HAP-1 (cell line): ENCODE data around the gene MORN1.

Source experiments
- DNase-seq, 2 experiments: peaks; one replicate each; pipeline ENCODE4 v3.0.0-alpha.2; 2016 to 2020; ENCODE audit warnings: low spot score in 2 of 2
- H3K27me3 ChIP-seq: fragments of 250-450 bp; sonication (Bioruptor Pico); 2 replicates; pipeline ENCODE4 v1.5.1; 2020; ENCODE audit warnings: low read depth, mild to moderate bottlenecking, moderate library complexity
- H3K36me3 ChIP-seq: fragments of 250-450 bp; sonication (Bioruptor Pico); replicated peaks from 2 replicates; pipeline ENCODE4 v1.5.1; 2020; ENCODE audit warnings: mild to moderate bottlenecking
- H3K4me1 ChIP-seq: fragments of 250-450 bp; sonication (Bioruptor Pico); 2 replicates; pipeline ENCODE4 v1.5.1; 2020; ENCODE audit warnings: mild to moderate bottlenecking
- H3K4me3 ChIP-seq: fragments of 250-450 bp; sonication (Bioruptor Pico); 2 replicates; pipeline ENCODE4 v1.5.1; 2020; ENCODE audit warnings: mild to moderate bottlenecking, moderate library complexity
- H3K9me3 ChIP-seq: fragments of 250-450 bp; sonication (Bioruptor Pico); 2 replicates; pipeline ENCODE4 v1.5.1; 2020; ENCODE audit warnings: mild to moderate bottlenecking, moderate library complexity
- in situ Hi-C: fragments of 300-500 bp; cut with MboI; formaldehyde crosslinking; loops from 3 replicates; pipeline ENCODE4 v1.14.3; 2020; ENCODE audit warnings: low sequenced_read_pairs, inconsistent platforms, mixed read lengths

The MORN1 gene

GRCh38 chr1:2317230-2318065 is 73.9 kb downstream of the MORN1 start:
- H3K27me3 ChIP-seq = no peaks in the 10 kb centered on the region
- H3K4me1 ChIP-seq = peaks cover 2% of the 10 kb centered on the region; the same call in 1 of the 2 replicates
- no peaks in the 10 kb centered on the region for H3K36me3 ChIP-seq
- in situ Hi-C loops = no loop called here
- H3K9me3 ChIP-seq = no peaks in the 10 kb centered on the region
- no peak for DNase-seq
- H3K4me3 ChIP-seq = no peak overlapping the region

- H3K36me3 ChIP-seq = no peaks in the 10 kb centered on the region
- peaks cover 5% of the 10 kb centered on the region; the same call in 1 of the 2 replicates for H3K4me1 ChIP-seq
- in situ Hi-C loops = no loop called here
- no peak overlapping the region for H3K4me3 ChIP-seq
- DNase-seq = no peak
- no peaks in the 10 kb centered on the region for H3K27me3 ChIP-seq
- no peaks in the 10 kb centered on the region for H3K9me3 ChIP-seq
These were observed 74.8 kb downstream of the MORN1 start for GRCh38 chr1:2316451-2316961.

- H3K4me3 ChIP-seq = no peak overlapping the region; the same call in 1 of the 2 replicates
These were observed 75.5 kb downstream of the MORN1 start for GRCh38 chr1:2315674-2316450.

GRCh38 chr1:2314803-2315673 is 76.3 kb downstream of the MORN1 start:
- H3K9me3 ChIP-seq = no peaks in the 10 kb centered on the region
- in situ Hi-C loops = no loop called here
- DNase-seq = peak; percentile 21 to 81
- no peaks in the 10 kb centered on the region for H3K36me3 ChIP-seq
- H3K27me3 ChIP-seq = no peaks in the 10 kb centered on the region
- H3K4me3 ChIP-seq = peak overlapping the region; percentile 34
- H3K4me1 ChIP-seq = peaks cover 5% of the 10 kb centered on the region; the same call in 1 of the 2 replicates

More at GRCh38 chr1:2315674-2316450, 75.5 kb downstream of the MORN1 start:
- Histone ChIP-seq H3K9me3 (no peaks in the 10 kb centered on the region), H3K4me1 (peaks cover 5% of the 10 kb centered on the region; the same call in 1 of the 2 replicates), H3K27me3 (no peaks in the 10 kb centered on the region), H3K36me3 (no peaks in the 10 kb centered on the region)
- in situ Hi-C loops = no loop called here
- DNase-seq = no peak

- in situ Hi-C loops = no loop called here
- peaks cover 5% of the 10 kb centered on the region; the same call in 1 of the 2 replicates for H3K4me1 ChIP-seq
- no peaks in the 10 kb centered on the region for H3K9me3 ChIP-seq
- H3K4me3 ChIP-seq = peak overlapping the region; percentile 34
- no peaks in the 10 kb centered on the region for H3K27me3 ChIP-seq
- DNase-seq = peak; percentile 37 to 88
- H3K36me3 ChIP-seq = no peaks in the 10 kb centered on the region
These were observed 77.0 kb downstream of the MORN1 start for GRCh38 chr1:2314273-2314802.

- Histone ChIP-seq H3K4me1 (peaks cover 5% of the 10 kb centered on the region; the same call in 1 of the 2 replicates), H3K36me3 (no peaks in the 10 kb centered on the region), H3K27me3 (no peaks in the 10 kb centered on the region), H3K4me3 (peak overlapping the region; percentile 34), H3K9me3 (no peaks in the 10 kb centered on the region)
- no peak for DNase-seq
- in situ Hi-C loops = no loop called here
These were observed 77.6 kb downstream of the MORN1 start for GRCh38 chr1:2313651-2314261.

GRCh38 chr1:2312515-2313301 is 78.6 kb downstream of the MORN1 start:
- no peak for DNase-seq
- in situ Hi-C loops = no loop called here
- Histone ChIP-seq H3K4me3 (no peak overlapping the region), H3K9me3 (no peaks in the 10 kb centered on the region), H3K36me3 (peaks cover 6% of the 10 kb centered on the region; the same call in 1 of the 2 replicates), H3K27me3 (no peaks in the 10 kb centered on the region), H3K4me1 (peaks cover 5% of the 10 kb centered on the region; the same call in 1 of the 2 replicates)

GRCh38 chr1:2312160-2312514 is 79.2 kb downstream of the MORN1 start:
- H3K9me3 ChIP-seq = no peaks in the 10 kb centered on the region
- peaks cover 5% of the 10 kb centered on the region; the same call in 1 of the 2 replicates for H3K4me1 ChIP-seq
- in situ Hi-C loops = no loop called here
- no peak for DNase-seq
- peaks cover 9% of the 10 kb centered on the region for H3K36me3 ChIP-seq
- no peaks in the 10 kb centered on the region for H3K27me3 ChIP-seq
- H3K4me3 ChIP-seq = no peak overlapping the region

- no peak overlapping the region for H3K4me3 ChIP-seq
- peak; percentile 64 to 86 for DNase-seq
- peaks cover 10% of the 10 kb centered on the region for H3K36me3 ChIP-seq
- in situ Hi-C loops = no loop called here
- H3K27me3 ChIP-seq = no peaks in the 10 kb centered on the region
- no peaks in the 10 kb centered on the region for H3K9me3 ChIP-seq
- peaks cover 5% of the 10 kb centered on the region; the same call in 1 of the 2 replicates for H3K4me1 ChIP-seq
These were observed 79.9 kb downstream of the MORN1 start for GRCh38 chr1:2311184-2312032.

GRCh38 chr1:2310332-2311183 is 80.8 kb downstream of the MORN1 start:
- DNase-seq = no peak
- in situ Hi-C loops = no loop called here
- H3K4me1 ChIP-seq = peaks cover 5% of the 10 kb centered on the region; the same call in 1 of the 2 replicates

GRCh38 chr1:2308844-2309243 is 82.5 kb downstream of the MORN1 start:
- H3K9me3 ChIP-seq = no peaks in the 10 kb centered on the region
- H3K4me3 ChIP-seq = no peak overlapping the region
- no peak for DNase-seq
- H3K27me3 ChIP-seq = no peaks in the 10 kb centered on the region
- in situ Hi-C loops = no loop called here
- peaks cover 3% of the 10 kb centered on the region; the same call in 1 of the 2 replicates for H3K4me1 ChIP-seq
- peaks cover 35% of the 10 kb centered on the region for H3K36me3 ChIP-seq

More at GRCh38 chr1:2310332-2311183, 80.8 kb downstream of the MORN1 start:
- H3K9me3 ChIP-seq = no peaks in the 10 kb centered on the region
- no peak overlapping the region for H3K4me3 ChIP-seq
- H3K27me3 ChIP-seq = no peaks in the 10 kb centered on the region
- peaks cover 18% of the 10 kb centered on the region for H3K36me3 ChIP-seq
